LoVo (cell line): ENCODE results near the gene STK35.
A peak's percentile ranks its signal among the peaks of the same experiment; 100 is the strongest.
"Not testable (repeated sequence)": the region's sequence is repeated elsewhere in the genome, so short reads cannot be mapped to it uniquely, and the experiment has no call there.

Experiments
- DNase-seq: peaks from one replicate; pipeline ENCODE4 v3.0.0-alpha.2; 2016; ENCODE audit warnings: low spot score

Gene STK35

GRCh38 chr20:2163312-2163711, 61.7 kb downstream of the STK35 start:
- no peak for DNase-seq

- no peak for DNase-seq
Measured at GRCh38 chr20:2163757-2164156, 62.1 kb downstream of the STK35 start.

GRCh38 chr20:2164421-2164820, 62.8 kb downstream of the STK35 start:
- no peak for DNase-seq

- no peak for DNase-seq
Measured at GRCh38 chr20:2164966-2165365, 63.3 kb downstream of the STK35 start.

GRCh38 chr20:2165871-2166270, 64.2 kb downstream of the STK35 start:
- no peak for DNase-seq

- DNase-seq: no peak
Measured at GRCh38 chr20:2167112-2167511, 65.5 kb downstream of the STK35 start.

- no peak for DNase-seq
Measured at GRCh38 chr20:2168946-2169345, 67.3 kb downstream of the STK35 start.

GRCh38 chr20:2169456-2170088, 67.9 kb downstream of the STK35 start:
- DNase-seq: no peak

- DNase-seq: no peak
Measured at GRCh38 chr20:2170404-2170803, 68.8 kb downstream of the STK35 start.

GRCh38 chr20:2171266-2171790, 69.7 kb downstream of the STK35 start:
- no peak for DNase-seq

GRCh38 chr20:2171840-2172239, 70.2 kb downstream of the STK35 start:
- not testable (repeated sequence) for DNase-seq

GRCh38 chr20:2172305-2173175, 70.9 kb downstream of the STK35 start:
- DNase-seq: peak; percentile 65

- no peak for DNase-seq
Measured at GRCh38 chr20:2173186-2173585, 71.6 kb downstream of the STK35 start.

- no peak for DNase-seq
Measured at GRCh38 chr20:2174067-2174466, 72.4 kb downstream of the STK35 start.

- no peak for DNase-seq
Measured at GRCh38 chr20:2176946-2177345, 75.3 kb downstream of the STK35 start.

- no peak for DNase-seq
Measured at GRCh38 chr20:2178318-2179232, 76.9 kb downstream of the STK35 start.

- DNase-seq: no peak
Measured at GRCh38 chr20:2179233-2179580, 77.6 kb downstream of the STK35 start.

- no peak for DNase-seq
Measured at GRCh38 chr20:2179949-2180348, 78.3 kb downstream of the STK35 start.

- DNase-seq: no peak
Measured at GRCh38 chr20:2183381-2183780, 81.8 kb downstream of the STK35 start.

GRCh38 chr20:2184933-2185332, 83.3 kb downstream of the STK35 start:
- DNase-seq: not testable (repeated sequence)

- no peak for DNase-seq
Measured at GRCh38 chr20:2195614-2196013, 94.0 kb downstream of the STK35 start.

GRCh38 chr20:2197166-2197565, 95.5 kb downstream of the STK35 start:
- no peak for DNase-seq
